Prostate gland (tissue), 2 donors: ENCODE measurements around the gene TSR1.

Source experiments
- CTCF ChIP-seq, 4 experiments: fragments of 200-600 bp in 2 of 4; fragments of 450-650 bp in 2 of 4; sonication (generic) in 2 of 4; IDR thresholded peaks; 1 replicate in 3 of 4; 2 replicates in 1 of 4; pipeline ENCODE4 v1.5.1; 2016 to 2019; ENCODE audit warnings: antibody characterized with exemption in 4 of 4, mild to moderate bottlenecking in 2 of 4, moderate library complexity in 2 of 4
- POLR2A ChIP-seq: fragments of 450-650 bp; IDR thresholded peaks from one replicate; pipeline ENCODE4 v1.6.1; 2016; ENCODE audit warnings: antibody characterized with exemption, mild to moderate bottlenecking

- TF ChIP-seq CTCF (IDR thresholded peaks at IDR 0.05) (no peak), POLR2A (no peak)
These were observed 39.9 kb upstream of the TSR1 start for GRCh38 chr17:2376107-2376506.
